Prostate gland (tissue), 2 donors: ENCODE data around the gene TRIM36. TPM values are rescaled to one million over a fixed set of nuclear protein-coding genes. Genes with fewer than 3 reads are reported as not detected.
A peak's percentile ranks its signal among the peaks of the same experiment; 100 is the strongest.

Experiments
- DNase-seq: peaks from one replicate; pipeline ENCODE4 v3.0.0-alpha.2; 2019; ENCODE audit warnings: low spot score
- H3K27ac ChIP-seq, 2 donors: fragments of 200-600 bp; sonication (generic); 2 replicates each; pipeline ENCODE4 v1.5.1; 2017 to 2019
- H3K27me3 ChIP-seq: fragments of 200-600 bp; sonication (generic); replicated peaks from 2 replicates; pipeline ENCODE4 v1.5.1; 2019; ENCODE audit not compliant: insufficient read depth
- H3K36me3 ChIP-seq, 2 donors: fragments of 200-600 bp; sonication (generic); 1 replicate in 1 of 2; 2 replicates in 1 of 2; pipeline versions ENCODE4 v1.5.1 to v1.8.1; 2017 to 2019
- H3K4me1 ChIP-seq: fragments of 200-600 bp; sonication (generic); replicated peaks from 2 replicates; pipeline ENCODE4 v1.5.1; 2019
- H3K4me3 ChIP-seq, 2 donors: fragments of 200-600 bp; sonication (generic); 2 replicates each; pipeline ENCODE4 v1.5.1; 2017 to 2019
- H3K9me3 ChIP-seq: fragments of 200-600 bp; sonication (generic); 2 replicates; pipeline ENCODE4 v1.5.1; 2017
- POLR2A ChIP-seq: fragments of 450-650 bp; IDR thresholded peaks from one replicate; pipeline ENCODE4 v1.6.1; 2016; ENCODE audit warnings: antibody characterized with exemption, mild to moderate bottlenecking
- POLR2AphosphoS5 ChIP-seq: sonication (generic); formaldehyde crosslinking; IDR thresholded peaks from one replicate; pipeline ENCODE4 v1.6.1; 2017; ENCODE audit warnings: antibody characterized with exemption
- WGBS: methylation state at CpG from one replicate; pipeline ENCODE4 v1.1.5; 2018; 5-methylcytosine and 5-hydroxymethylcytosine counted together
- intact Hi-C: fragments of 100-400 bp; cut with DNase I; formaldehyde crosslinking; loops from one replicate; pipeline ENCODE4 v1.14.2; 2022
- total RNA-seq, 2 donors: library from RNA; depleted of rRNA; stranded (reverse); fragments of >200 nt; gene quantifications; one replicate each; pipeline ENCODE4 v1.1.0, GENCODE V29; 2016
- TF ChIP-seq, protein P1 (sequence below), 4 experiments: fragments of 200-600 bp in 2 of 4; fragments of 450-650 bp in 2 of 4; sonication (generic) in 2 of 4; IDR thresholded peaks; 1 replicate in 3 of 4; 2 replicates in 1 of 4; pipeline ENCODE4 v1.5.1; 2016 to 2019; ENCODE audit warnings: antibody characterized with exemption in 4 of 4, mild to moderate bottlenecking in 2 of 4, moderate library complexity in 2 of 4

TRIM36 gene
- total RNA-seq, 2 donors from 2014 or later: 37.3 to 38.5 TPM

DNA sequence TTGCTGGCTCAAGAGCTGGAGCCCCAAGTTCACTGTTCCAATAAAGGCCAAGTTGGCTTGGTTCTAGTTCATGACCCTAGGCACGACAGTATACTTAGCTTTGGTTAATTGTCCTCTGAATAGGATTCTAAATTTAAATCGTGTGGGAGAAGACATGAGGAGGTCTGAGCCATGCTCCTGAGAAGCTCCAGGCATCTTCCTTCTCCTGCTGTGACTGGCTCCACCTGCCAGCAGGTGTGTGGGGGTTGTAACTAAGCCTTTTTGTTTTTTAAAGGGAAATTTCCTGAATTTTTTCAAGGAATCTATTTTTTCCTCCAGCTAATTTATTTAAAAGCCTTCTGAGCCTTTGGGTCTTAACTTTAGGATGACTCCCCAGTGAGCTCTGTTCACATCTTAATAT, 20.2 kb upstream of the TRIM36 start:
- H3K27me3 ChIP-seq: no peaks in the 10 kb centered on the region
- no peak for DNase-seq
- no peaks in the 10 kb centered on the region for H3K9me3 ChIP-seq
- H3K36me3 ChIP-seq: no peaks in the 10 kb centered on the region
- H3K27ac ChIP-seq: no peak overlapping the region
- intact Hi-C loops: no loop called here
- no peaks in the 10 kb centered on the region for H3K4me1 ChIP-seq
- 55% methylated on average over 2 of the region's 2 CpGs for WGBS
- H3K4me3 ChIP-seq: no peak overlapping the region
- TF ChIP-seq POLR2AphosphoS5: no peak
- TF ChIP-seq, protein P1, sequence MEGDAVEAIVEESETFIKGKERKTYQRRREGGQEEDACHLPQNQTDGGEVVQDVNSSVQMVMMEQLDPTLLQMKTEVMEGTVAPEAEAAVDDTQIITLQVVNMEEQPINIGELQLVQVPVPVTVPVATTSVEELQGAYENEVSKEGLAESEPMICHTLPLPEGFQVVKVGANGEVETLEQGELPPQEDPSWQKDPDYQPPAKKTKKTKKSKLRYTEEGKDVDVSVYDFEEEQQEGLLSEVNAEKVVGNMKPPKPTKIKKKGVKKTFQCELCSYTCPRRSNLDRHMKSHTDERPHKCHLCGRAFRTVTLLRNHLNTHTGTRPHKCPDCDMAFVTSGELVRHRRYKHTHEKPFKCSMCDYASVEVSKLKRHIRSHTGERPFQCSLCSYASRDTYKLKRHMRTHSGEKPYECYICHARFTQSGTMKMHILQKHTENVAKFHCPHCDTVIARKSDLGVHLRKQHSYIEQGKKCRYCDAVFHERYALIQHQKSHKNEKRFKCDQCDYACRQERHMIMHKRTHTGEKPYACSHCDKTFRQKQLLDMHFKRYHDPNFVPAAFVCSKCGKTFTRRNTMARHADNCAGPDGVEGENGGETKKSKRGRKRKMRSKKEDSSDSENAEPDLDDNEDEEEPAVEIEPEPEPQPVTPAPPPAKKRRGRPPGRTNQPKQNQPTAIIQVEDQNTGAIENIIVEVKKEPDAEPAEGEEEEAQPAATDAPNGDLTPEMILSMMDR (IDR thresholded peaks at IDR 0.05): no peak
- TF ChIP-seq POLR2A: no peak

DNA sequence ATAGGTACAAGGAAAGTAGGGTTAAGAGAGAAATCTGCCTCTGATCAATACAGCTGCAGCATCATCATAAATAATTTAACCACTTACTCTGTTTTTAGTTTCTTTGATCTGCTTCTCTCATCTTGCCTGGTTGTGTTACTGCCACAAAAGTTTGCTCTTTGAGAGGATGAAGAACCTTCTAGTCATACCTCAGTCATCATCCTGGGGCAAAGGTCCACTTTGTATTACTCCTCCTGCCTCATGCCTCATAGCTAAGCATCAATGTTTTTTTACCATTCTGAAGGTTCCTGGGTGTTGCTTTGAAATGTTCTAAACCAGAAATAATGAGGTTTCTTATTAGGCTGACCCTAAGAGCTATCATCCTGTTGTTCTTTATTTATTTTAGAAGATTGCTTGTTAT, 17.1 kb upstream of the TRIM36 start:
- Histone ChIP-seq H3K4me3 (no peak overlapping the region), H3K27me3 (no peaks in the 10 kb centered on the region), H3K9me3 (no peaks in the 10 kb centered on the region), H3K27ac (no peak overlapping the region), H3K4me1 (no peaks in the 10 kb centered on the region), H3K36me3 (no peaks in the 10 kb centered on the region)
- DNase-seq: no peak
- intact Hi-C loops: no loop called here
- TF ChIP-seq POLR2A (no peak), POLR2AphosphoS5 (no peak)
- TF ChIP-seq, protein P1 (IDR thresholded peaks at IDR 0.05): no peak

DNA sequence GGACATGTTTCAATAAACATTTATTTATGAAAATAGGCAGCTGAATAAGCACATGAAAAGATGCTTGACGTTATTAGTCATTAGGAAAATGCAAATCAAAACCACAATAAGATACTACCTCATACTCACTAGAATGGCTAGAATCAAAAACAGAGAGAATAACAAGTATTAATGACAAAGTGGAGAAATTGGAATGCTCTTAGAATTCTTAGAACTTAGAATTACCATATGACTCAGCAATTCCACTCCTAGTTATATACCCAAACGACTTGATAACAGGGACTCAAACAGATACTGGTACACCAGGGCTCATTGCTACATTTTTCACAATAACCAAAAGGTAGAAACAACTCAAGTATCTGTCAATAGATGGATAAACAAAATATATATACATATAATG, 15.1 kb upstream of the TRIM36 start:
- H3K36me3 ChIP-seq: no peaks in the 10 kb centered on the region
- no peaks in the 10 kb centered on the region for H3K4me1 ChIP-seq
- no peak overlapping the region for H3K27ac ChIP-seq
- no peak for DNase-seq
- 77% methylated on average over 2 of the region's 2 CpGs for WGBS
- H3K9me3 ChIP-seq: no peaks in the 10 kb centered on the region
- no peaks in the 10 kb centered on the region for H3K27me3 ChIP-seq
- intact Hi-C loops: no loop called here
- H3K4me3 ChIP-seq: no peak overlapping the region
- TF ChIP-seq, protein P1 (IDR thresholded peaks at IDR 0.05): no peak
- no peak for TF ChIP-seq POLR2AphosphoS5
- TF ChIP-seq POLR2A: no peak

DNA sequence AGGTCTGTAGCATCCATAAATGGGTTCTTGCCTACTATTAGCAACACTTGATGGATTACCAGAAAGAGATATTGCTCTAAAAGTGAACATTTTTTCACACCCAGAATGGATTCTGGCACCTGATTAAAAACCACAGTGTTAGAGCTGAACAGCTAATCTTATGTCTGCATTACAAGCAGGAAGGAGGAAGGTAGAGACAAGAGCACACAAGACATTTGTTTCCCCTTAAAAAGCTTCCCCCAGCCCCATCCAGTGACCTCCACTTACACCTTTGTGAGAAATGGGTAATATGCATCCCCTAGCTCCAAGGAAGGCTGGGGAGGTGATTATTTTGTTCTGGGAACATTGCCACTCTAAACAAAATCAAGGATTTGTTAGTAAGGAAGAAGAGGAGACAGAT, 12.0 kb upstream of the TRIM36 start:
- no peak overlapping the region for H3K27ac ChIP-seq
- H3K36me3 ChIP-seq: no peaks in the 10 kb centered on the region
- H3K4me1 ChIP-seq: no peaks in the 10 kb centered on the region
- intact Hi-C loops: no loop called here
- TF ChIP-seq POLR2AphosphoS5 (no peak), POLR2A (no peak)
- TF ChIP-seq, protein P1 (IDR thresholded peaks at IDR 0.05): no peak
- no peak for DNase-seq
- no peaks in the 10 kb centered on the region for H3K27me3 ChIP-seq
- H3K9me3 ChIP-seq: no peaks in the 10 kb centered on the region
- H3K4me3 ChIP-seq: no peak overlapping the region

DNA sequence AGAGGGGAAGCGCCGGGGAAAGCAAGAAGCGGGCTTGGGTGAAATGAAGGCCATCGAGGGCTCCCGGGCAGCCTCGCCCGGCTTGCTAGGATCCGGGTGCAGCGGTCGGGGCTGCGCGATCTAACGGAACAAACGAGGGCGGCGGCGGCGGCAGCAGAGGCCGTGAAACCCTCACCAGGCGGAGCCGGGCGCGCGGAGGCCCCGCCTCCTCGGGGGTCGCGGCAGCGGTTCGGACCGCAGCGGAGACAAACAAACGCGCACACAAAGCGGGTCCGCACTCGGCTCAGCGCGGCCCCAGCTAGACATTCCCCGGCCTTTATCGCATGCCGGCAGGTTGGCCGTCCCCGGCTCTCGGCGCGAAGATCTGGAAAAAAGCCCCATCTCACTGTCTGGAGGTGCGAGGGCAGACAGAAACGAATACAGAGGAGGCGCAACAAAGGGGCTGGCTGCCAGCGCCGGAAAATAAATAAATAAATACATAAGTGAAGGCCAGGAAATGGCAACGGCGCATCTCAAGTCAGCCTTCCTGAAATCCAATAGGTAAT, 10.5 kb upstream of the TRIM36 start:
- intact Hi-C loops: no loop called here
- H3K9me3 ChIP-seq: no peaks in the 10 kb centered on the region
- WGBS: 2% methylated on average over 39 of the region's 54 CpGs

More for the DNA sequence above, 10.5 kb upstream of the TRIM36 start:
- H3K36me3 ChIP-seq: no peaks in the 10 kb centered on the region
- H3K27ac ChIP-seq: peak overlapping the region; percentile 79 to 80
- H3K4me1 ChIP-seq: no peaks in the 10 kb centered on the region
- TF ChIP-seq, protein P1 (IDR thresholded peaks at IDR 0.05): no peak
- TF ChIP-seq POLR2A: no peak
- TF ChIP-seq POLR2AphosphoS5: no peak
- peak overlapping the region; percentile 33 to 36 for H3K4me3 ChIP-seq
- no peak for DNase-seq
- H3K27me3 ChIP-seq: no peaks in the 10 kb centered on the region
